ENCODE results near the gene CRHR2.
"Not testable (repeated sequence)": the region's sequence is repeated elsewhere in the genome, so short reads cannot be mapped to it uniquely, and the experiment has no call there.

The CRHR2 gene

GRCh38 chr7:30654296-30655090, 27.8 kb downstream of the CRHR2 start:
- no peak for DNase-seq (ENCODE audit: low read depth in 2 of 2)

- no peak for DNase-seq (ENCODE audit: low read depth in 2 of 2)
Observed at GRCh38 chr7:30652698-30653641, 29.3 kb downstream of the CRHR2 start.

GRCh38 chr7:30652132-30652531, 30.1 kb downstream of the CRHR2 start:
- no peak for DNase-seq (ENCODE audit: low read depth in 2 of 2)

DNA sequence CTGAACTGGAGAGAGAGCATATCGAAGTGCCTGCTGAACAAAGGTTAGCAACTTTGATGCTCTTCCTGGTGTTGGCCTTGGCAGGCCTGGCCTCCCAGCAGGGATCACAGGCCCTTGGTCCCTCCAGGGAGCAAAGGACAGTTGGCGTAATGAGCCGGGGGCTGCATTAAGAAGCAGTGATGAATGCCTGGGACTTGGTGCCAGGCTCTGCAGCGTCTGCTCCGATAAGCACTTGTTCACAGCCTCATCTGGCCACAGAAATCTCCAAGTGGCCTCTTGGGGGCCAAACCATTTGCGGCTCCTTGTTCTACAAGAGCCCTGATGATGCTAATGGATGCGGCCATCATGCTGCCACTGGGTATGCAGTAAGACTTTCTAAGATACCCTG, 31.8 kb downstream of the CRHR2 start:
- no peak for DNase-seq (ENCODE audit: low read depth in 2 of 2)

- no peak for DNase-seq (ENCODE audit: low read depth in 2 of 2)
Observed at GRCh38 chr7:30649717-30650420, 32.4 kb downstream of the CRHR2 start.

DNA sequence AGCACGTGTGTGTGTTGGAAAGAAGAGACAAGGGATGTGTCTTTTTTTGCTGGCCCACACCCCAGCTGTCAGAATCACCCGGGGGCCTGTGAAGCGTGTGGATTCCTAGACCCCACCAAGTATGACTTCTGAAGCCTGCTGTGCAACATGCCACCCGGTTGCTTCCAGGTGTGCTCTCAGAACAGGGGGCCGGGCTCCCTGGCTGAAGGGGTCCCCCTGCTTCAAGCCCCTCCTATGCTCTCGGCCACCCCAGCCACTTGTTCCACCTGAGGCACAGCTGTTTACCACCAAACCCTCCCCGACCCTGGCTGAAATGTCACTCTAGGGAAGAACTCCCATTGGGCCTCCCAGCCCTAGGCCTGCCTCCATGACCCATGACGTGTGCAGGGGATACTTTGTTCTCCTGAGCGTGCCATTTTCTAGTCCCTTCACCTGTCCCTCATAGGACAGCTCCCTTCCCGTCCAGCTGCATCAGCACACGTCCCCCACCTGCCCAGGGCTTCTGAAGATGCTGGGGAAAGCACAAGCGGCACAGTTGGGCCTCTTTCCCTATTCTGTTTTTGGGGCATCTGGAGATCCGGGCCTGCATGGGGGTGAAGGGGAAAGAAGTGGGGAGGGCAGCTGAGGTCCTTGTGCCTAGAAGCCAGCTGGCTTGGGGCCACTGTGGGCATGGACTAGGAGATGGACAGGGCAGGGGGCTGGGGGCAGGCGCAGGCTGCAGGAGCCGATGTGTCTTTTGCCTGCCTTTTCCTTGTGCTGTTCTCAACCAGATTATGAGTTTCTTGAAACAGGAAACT, 33.3 kb downstream of the CRHR2 start:
- DNase-seq (ENCODE audit: low read depth in 2 of 2): no peak

DNA sequence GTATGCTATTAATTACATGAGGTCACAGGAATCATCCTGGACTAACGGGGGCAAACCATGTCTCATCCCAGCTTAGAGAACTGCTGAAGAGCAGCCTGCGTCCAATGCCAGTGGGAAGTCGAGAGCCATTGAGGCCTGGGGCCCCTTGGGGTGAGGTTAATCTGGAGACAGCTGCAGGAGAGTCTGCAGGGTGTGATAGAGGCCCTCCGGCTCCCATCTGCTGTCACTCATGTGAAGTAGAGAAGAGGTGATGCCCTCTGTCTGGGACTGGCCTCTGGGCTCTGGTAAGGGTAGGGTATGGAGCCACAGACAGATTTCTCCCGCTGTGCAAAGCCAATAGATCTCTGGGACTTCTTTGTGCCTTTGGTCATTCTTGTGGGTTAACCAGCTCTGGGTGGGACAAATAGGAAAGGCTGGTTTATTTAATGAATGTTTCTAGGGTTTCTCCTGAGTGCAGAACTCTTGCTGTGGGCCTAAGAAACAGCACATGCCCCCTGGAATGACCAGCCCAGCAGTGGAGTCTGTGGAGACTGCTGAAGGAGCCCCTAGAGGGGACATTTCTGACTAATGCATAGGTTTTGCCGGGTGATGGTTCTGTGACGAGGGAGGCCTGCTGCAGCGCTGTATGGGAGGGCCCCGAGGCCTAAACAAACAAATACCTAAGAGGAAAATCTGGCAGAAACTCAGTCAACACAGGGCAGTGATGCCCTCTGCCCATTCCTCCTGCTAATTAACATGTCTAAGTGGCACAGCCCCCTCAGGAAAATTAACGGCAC, 34.5 kb downstream of the CRHR2 start:
- no peak for DNase-seq (ENCODE audit: low read depth in 2 of 2)

- no peak for DNase-seq (ENCODE audit: low read depth in 2 of 2)
Observed at GRCh38 chr7:30646154-30646553, 36.1 kb downstream of the CRHR2 start.

DNA sequence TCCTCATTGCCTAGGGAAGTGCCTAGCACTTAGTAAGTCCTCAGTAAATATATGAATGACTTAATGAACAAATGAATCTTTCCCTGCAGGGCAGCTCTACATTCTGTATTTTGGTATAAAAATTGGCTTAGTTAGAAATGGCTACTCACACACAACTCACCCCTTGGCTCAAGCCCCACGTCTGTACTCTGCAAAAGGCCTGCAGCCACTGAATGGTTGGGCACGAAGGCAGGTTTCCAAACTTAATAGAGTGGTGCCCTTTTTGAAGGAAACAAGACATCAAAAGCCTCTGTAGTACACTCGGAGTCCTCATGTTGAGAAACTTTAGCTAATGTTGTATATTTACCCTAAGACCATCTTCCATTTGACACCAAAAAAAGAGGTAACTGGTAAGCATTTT, 36.6 kb downstream of the CRHR2 start:
- no peak for DNase-seq (ENCODE audit: low read depth in 2 of 2)

DNA sequence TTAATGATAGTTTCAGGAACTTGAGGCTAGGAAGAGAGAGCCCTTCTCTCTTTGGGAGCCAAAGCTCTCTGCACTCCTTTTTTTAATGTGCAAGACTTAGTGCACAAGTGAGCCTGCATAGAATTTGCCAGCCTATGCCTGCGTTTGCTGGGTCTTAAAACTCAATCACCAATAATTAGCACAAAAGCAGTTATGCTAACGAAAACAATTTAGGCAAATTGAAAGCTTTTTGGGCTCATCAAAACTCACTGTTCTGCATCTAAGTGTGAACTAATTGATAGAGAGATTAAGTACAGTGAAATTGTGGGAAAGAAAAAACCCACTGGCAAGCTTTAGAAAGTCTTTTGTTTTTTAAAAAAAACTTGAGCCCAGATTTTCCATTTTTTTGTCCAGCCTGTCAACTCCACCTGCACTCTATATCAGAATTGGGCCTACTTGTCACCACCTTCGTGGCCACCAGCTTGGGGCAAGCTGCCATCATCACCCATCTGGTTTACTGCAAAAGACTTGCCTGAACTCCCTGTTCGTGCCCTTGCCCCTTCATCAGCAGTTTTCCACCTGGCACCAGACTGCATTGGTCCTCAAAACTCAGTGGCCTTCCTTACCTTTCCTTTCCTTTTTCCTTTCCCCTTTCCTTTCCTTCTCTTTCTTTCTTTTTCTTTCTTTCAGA, 37.8 kb downstream of the CRHR2 start:
- no peak for DNase-seq (ENCODE audit: low read depth in 2 of 2)

DNA sequence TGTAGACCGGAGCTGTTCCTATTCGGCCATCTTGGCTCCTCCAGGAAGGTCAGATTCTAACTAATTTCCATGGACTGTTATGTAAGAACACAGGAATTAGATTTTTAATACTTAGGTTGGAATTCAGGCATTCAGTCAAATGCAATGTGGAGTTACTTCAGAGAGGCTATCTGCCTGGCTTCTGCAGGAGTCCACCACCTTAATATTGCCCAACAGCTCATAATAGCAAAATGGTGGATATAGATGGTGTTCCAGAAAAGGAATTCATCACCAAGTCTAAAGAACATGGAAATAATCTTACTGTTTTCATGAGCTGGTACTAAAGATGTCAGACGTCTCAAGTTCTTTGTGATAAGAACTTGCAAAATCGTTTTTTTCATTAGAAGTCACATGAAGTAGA, 39.5 kb downstream of the CRHR2 start:
- DNase-seq (ENCODE audit: low read depth in 2 of 2): no peak

DNA sequence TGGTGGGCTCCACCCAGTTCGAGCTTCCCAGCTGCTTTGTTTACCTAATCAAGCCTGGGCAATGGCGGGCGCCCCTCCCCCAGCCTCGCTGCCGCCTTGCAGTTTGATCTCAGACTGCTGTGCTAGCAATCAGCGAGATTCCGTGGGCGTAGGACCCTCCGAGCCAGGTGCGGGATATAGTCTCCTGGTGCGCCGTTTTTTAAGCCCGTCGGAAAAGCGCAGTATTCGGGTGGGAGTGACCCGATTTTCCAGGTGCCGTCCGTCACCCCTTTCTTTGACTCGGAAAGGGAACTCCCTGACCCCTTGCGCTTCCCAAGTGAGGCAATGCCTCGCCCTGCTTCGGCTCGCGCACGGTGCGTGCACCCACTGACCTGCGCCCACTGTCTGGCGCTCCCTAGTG, 39.9 kb downstream of the CRHR2 start:
- not testable (repeated sequence) for DNase-seq (ENCODE audit: low read depth in 2 of 2)

DNA sequence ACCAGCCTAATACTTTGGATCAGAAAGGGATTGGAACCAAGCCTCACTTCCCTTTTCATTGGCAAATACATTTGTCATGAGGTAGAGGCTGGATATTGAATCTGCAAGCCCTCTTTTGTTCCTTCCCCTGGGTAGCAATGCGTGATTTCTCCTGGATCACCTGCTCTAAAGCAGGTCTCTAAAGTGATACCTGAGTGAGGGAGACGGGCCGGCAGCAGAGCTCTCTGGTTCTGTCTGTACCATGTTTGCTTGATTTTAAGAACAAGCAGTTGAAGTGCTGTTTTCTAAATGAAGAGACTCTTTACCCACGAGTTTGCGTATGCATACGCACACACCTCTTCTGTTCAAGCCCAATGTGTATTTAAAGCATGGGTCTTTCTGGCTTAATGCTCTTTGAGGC, 46.5 kb downstream of the CRHR2 start:
- no peak for DNase-seq (ENCODE audit: low read depth in 2 of 2)

DNA sequence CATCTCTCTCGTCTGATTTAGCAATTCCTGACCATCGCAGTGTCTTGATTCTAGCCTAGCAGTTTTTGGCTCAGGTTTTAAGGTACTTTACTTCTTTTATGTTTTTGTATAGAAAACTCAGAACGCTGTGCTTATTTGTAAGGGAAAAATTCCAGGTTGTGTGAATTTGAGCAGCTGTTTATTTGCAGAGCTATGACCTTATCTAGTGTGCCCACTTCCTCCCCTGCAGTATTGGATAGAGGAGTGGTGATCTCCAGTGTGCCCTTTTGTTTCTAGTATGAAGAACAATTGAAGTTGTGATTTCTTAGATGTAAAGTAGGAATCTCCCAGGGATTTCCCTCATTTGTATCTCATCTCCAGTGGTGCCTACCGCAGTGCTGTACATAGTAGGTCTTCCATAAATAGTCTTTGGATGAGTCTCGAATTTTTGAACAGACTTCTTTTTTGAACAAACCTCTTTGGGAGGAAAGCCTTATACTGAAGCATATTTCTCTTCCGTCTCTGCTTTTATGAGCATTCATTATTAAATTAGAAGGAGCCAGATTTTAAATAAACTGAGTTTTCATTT, 47.5 kb downstream of the CRHR2 start:
- DNase-seq (ENCODE audit: low read depth in 2 of 2): no peak

GRCh38 chr7:30634193-30634626, 48.0 kb downstream of the CRHR2 start:
- DNase-seq (ENCODE audit: low read depth in 2 of 2): no peak

GRCh38 chr7:30633223-30633622, 49.0 kb downstream of the CRHR2 start:
- DNase-seq (ENCODE audit: low read depth in 2 of 2): no peak

GRCh38 chr7:30630986-30631385, 51.3 kb downstream of the CRHR2 start:
- no peak for DNase-seq (ENCODE audit: low read depth in 2 of 2)

- no peak for DNase-seq (ENCODE audit: low read depth in 2 of 2)
Observed at GRCh38 chr7:30627026-30627425, 55.2 kb downstream of the CRHR2 start.

DNA sequence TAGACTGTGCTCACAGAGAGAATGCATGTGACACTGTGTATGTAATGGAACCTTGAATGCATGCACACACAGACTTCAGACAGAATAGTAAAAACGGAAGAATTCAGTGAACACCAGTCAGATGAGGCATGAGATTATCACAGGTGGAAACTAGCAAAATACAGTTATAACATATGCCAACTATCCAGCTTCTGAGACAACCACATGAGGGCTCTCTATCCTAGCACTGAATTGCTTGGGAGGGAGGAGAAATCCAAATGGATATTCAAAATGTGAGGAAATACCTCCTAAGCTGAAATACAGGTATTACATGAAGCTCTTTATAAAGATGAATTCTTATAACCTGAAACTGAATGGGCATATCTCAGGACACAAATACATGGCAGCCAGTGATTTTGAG, 57.0 kb downstream of the CRHR2 start:
- DNase-seq (ENCODE audit: low read depth in 2 of 2): no peak

DNA sequence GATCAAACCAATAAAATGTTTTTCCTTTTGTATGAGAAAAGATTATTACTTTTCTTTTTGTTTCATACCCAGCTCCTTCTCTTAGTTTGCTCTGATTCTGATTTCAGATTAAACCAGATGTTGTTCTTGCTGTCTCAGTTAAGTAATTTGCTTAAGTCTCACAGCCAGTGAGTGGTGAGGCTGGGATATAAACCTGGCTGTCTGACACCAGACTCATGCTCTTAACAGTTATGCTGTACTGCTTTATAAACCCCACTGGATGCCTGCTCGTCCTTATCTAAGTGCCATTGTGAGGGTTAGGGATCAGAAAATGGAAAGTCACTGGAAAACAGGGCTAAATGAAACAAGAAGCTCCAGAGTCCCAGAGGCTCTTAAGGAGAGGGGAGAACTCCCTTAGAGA, 63.3 kb downstream of the CRHR2 start:
- DNase-seq (ENCODE audit: low read depth in 2 of 2): no peak

Measured in stimulated activated CD4-positive, alpha-beta T cell treated with anti-CD3 and anti-CD28 coated beads, Interleukin-1b, Interleukin-23, amount 100 ng/mL, for 4 hours (primary cell).